ENCODE data around the gene CLEC10A.
"Not testable (repeated sequence)": the region's sequence is repeated elsewhere in the genome, so short reads cannot be mapped to it uniquely, and the experiment has no call there.

The CLEC10A gene

GRCh38 chr17:7048968-7049367, 31.1 kb downstream of the CLEC10A start:
- ChIA-PET CTCF (interaction anchor here (0.7 to 0.9 kb wide), 2 partner anchors 94 to 129 kb away, joined by 3 read pairs; no protein-coding TSS in a partner anchor), POLR2A (no interaction called here)
- no peak for DNase-seq (ENCODE audit: extremely low spot score)
- TF ChIP-seq LEF1 (IDR thresholded peaks at IDR 0.05; ENCODE audit: borderline replicate concordance) = no peak
- TF ChIP-seq L3MBTL2 (conservative IDR thresholded peaks at IDR 0.05) = no peak
- no peak for TF ChIP-seq NFRKB (IDR thresholded peaks at IDR 0.05)
- no peak for TF ChIP-seq FOXM1 (IDR thresholded peaks at IDR 0.05; ENCODE audit: borderline replicate concordance)
- TF ChIP-seq FOXK2 (IDR thresholded peaks at IDR 0.05) = no peak
- no peak for TF ChIP-seq SUZ12 (IDR thresholded peaks at IDR 0.05)
- TF ChIP-seq, protein P1, sequence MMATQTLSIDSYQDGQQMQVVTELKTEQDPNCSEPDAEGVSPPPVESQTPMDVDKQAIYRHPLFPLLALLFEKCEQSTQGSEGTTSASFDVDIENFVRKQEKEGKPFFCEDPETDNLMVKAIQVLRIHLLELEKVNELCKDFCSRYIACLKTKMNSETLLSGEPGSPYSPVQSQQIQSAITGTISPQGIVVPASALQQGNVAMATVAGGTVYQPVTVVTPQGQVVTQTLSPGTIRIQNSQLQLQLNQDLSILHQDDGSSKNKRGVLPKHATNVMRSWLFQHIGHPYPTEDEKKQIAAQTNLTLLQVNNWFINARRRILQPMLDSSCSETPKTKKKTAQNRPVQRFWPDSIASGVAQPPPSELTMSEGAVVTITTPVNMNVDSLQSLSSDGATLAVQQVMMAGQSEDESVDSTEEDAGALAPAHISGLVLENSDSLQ (IDR thresholded peaks at IDR 0.05) = no peak
- TF ChIP-seq ZNF384 (IDR thresholded peaks at IDR 0.05) = no peak
- no peak for TF ChIP-seq TARDBP (IDR thresholded peaks at IDR 0.05)
- no peak for TF ChIP-seq HDGF (IDR thresholded peaks at IDR 0.05; ENCODE audit: borderline replicate concordance)
- TF ChIP-seq SP1 (IDR thresholded peaks at IDR 0.05) = no peak
- no peak for TF ChIP-seq CTBP1 (IDR thresholded peaks at IDR 0.05; ENCODE audit: borderline replicate concordance)

DNA sequence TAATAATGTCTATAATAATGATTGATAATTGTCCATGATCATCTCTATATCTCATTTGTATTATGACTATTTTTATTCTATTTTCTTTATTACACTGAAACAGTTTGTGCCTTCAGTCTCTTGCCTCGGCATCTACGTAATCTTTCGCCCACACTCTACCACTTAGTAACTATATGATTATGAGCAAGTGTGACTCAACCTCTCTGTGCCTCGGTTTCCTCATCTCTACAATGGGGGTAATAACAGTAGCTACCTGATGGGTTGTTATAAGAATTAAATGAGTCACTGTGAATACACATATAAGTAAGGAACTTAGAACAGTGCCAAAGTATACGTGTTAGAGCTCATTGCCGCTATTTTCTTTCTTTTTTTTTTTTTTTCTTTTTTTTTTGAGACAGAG, 32.5 kb downstream of the CLEC10A start:
- no peak for TF ChIP-seq ARNT (IDR thresholded peaks at IDR 0.05)
- TF ChIP-seq, protein P1 (IDR thresholded peaks at IDR 0.05) = no peak
- TF ChIP-seq HDGF (IDR thresholded peaks at IDR 0.05; ENCODE audit: borderline replicate concordance) = no peak
- TF ChIP-seq SP1 (IDR thresholded peaks at IDR 0.05) = no peak
- TF ChIP-seq SUZ12 (IDR thresholded peaks at IDR 0.05) = no peak
- no peak for TF ChIP-seq ZNF384 (IDR thresholded peaks at IDR 0.05)
- ChIA-PET CTCF (interaction anchor here (0.6 kb wide), 1 partner anchor 640 kb away, joined by 3 read pairs; no protein-coding TSS in a partner anchor), POLR2A (interaction anchor here (3.8 kb wide), 1 partner anchor 11 kb away, joined by 33 read pairs; the partner anchor contains the start of gene SLC16A13)
- DNase-seq (ENCODE audit: extremely low spot score) = no peak

- DNase-seq (ENCODE audit: extremely low spot score) = not testable (repeated sequence)
- ChIA-PET POLR2A (interaction anchor here (0.7 to 3.8 kb wide), 9 partner anchors 10 to 283 kb away, joined by 3 to 33 read pairs (median 4); partner anchors contain the start of genes ACADVL, DLG4, NEURL4 and RNASEK), CTCF (interaction anchor here (0.5 to 2.4 kb wide), 13 partner anchors 11 to 250 kb away, joined by 3 to 25 read pairs (median 4); partner anchors contain the start of genes ASGR1 and SLC16A13)
Observed at GRCh38 chr17:7046725-7047397, 33.2 kb downstream of the CLEC10A start.

DNA sequence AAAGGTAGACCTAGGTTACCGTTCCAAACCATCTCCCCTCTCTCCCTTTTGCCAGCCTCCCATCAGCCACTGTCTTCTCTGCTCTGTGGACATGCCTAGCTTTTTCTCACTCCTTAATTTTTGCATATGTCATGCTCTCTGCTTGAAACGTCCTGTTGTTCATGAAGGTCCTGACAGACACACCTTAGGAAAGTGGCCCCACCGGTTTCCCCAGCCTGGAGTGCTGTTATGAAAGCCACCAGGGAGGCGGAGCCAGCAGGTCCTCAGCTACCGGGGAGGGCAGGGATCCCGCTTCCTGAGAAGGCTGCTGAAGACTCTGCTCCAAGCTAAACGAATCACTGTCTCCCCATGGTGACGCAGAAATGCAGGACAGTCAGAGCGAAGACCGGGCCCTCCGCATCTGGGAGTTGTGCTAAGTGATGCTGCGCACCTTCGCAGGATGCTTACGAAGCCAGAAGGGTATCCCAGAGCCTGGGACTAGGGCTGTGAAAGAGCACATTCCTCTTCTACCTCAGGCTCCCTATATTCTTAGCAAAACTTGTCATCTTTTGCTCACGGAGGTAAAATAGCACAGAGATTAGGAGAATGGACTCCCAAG, 33.8 kb downstream of the CLEC10A start:
- TF ChIP-seq SP1 (IDR thresholded peaks at IDR 0.05) (no peak), NFRKB (IDR thresholded peaks at IDR 0.05) (no peak), CTBP1 (IDR thresholded peaks at IDR 0.05; ENCODE audit: borderline replicate concordance) (no peak), ZNF384 (IDR thresholded peaks at IDR 0.05) (no peak), TARDBP (IDR thresholded peaks at IDR 0.05) (no peak)
- ChIA-PET POLR2A (interaction anchor here (0.7 to 3.8 kb wide), 11 partner anchors 10 to 515 kb away, joined by 3 to 33 read pairs (median 4); partner anchors contain the start of genes ACADVL, DLG4, NEURL4 and RNASEK), CTCF (interaction anchor here (0.5 to 2.4 kb wide), 15 partner anchors 11 to 251 kb away, joined by 3 to 25 read pairs (median 4); partner anchors contain the start of genes ASGR1 and SLC16A13)
- DNase-seq (ENCODE audit: extremely low spot score) = no peak

DNA sequence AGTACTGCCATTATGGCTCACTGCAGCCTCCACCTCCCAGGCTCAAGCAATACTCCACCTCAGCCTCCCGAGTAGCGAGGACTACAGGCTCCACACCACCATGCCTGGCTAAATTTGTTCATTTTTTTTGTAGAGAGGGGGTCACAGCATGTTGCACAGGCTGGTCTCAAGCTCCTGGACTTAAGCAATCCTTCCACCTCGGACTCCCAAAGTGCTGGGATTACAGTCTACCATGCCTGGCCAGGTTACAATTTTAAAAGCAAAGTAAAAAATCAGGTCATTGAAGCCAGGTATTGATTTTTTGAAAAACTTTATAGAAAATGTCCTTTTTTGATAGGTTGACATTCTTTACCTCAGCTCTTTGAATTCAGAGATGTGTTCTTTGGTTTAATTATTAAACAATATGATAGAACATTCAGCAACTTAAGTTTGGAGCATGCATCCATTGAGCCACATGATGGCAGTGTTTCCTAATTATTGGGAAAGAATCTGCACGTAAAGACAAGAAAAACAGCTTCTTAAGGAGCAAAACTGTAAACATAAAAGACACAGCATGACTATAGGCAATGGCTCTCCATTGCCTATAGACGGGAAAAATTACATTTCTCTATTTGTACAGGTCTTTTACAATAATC, 34.4 kb downstream of the CLEC10A start:
- TF ChIP-seq FOXA1 (IDR thresholded peaks at IDR 0.05) (no peak), BHLHE40 (IDR thresholded peaks at IDR 0.05; ENCODE audit: borderline replicate concordance) (no peak), SP1 (IDR thresholded peaks at IDR 0.05) (no peak), NFRKB (IDR thresholded peaks at IDR 0.05) (no peak), ELF4 (IDR thresholded peaks at IDR 0.05) (no peak), ARNT (IDR thresholded peaks at IDR 0.05) (no peak), FOXK2 (IDR thresholded peaks at IDR 0.05) (no peak), SUZ12 (IDR thresholded peaks at IDR 0.05) (no peak), FOXM1 (IDR thresholded peaks at IDR 0.05; ENCODE audit: borderline replicate concordance) (no peak), HDGF (IDR thresholded peaks at IDR 0.05; ENCODE audit: borderline replicate concordance) (no peak), ZNF384 (IDR thresholded peaks at IDR 0.05) (no peak), L3MBTL2 (conservative IDR thresholded peaks at IDR 0.05) (no peak), CTBP1 (IDR thresholded peaks at IDR 0.05; ENCODE audit: borderline replicate concordance) (no peak), TARDBP (IDR thresholded peaks at IDR 0.05) (no peak), LEF1 (IDR thresholded peaks at IDR 0.05; ENCODE audit: borderline replicate concordance) (no peak)
- TF ChIP-seq, protein P1 (IDR thresholded peaks at IDR 0.05) = no peak
- POLR2A ChIA-PET = interaction anchor here (0.7 to 3.8 kb wide), 11 partner anchors 9 to 515 kb away, joined by 3 to 33 read pairs (median 4); partner anchors contain the start of genes ACADVL, DLG4, NEURL4 and RNASEK
- DNase-seq (ENCODE audit: extremely low spot score) = no peak
- CTCF ChIA-PET = interaction anchor here (0.6 to 2.4 kb wide), 14 partner anchors 10 to 887 kb away, joined by 3 to 25 read pairs (median 4); partner anchors contain the start of genes ASGR1 and SLC16A13
